NCI-H1092 treated with DMSO at 0.1 percent for 48 hours (cell line): ENCODE data around the gene DSTN.
A peak's percentile ranks its signal among the peaks of the same experiment; 100 is the strongest.

ENCODE experiments used
- DNase-seq: peaks from one replicate; lab custom pipeline; 2025; lab: John Stamatoyannopoulos, UW

DSTN gene

DNA sequence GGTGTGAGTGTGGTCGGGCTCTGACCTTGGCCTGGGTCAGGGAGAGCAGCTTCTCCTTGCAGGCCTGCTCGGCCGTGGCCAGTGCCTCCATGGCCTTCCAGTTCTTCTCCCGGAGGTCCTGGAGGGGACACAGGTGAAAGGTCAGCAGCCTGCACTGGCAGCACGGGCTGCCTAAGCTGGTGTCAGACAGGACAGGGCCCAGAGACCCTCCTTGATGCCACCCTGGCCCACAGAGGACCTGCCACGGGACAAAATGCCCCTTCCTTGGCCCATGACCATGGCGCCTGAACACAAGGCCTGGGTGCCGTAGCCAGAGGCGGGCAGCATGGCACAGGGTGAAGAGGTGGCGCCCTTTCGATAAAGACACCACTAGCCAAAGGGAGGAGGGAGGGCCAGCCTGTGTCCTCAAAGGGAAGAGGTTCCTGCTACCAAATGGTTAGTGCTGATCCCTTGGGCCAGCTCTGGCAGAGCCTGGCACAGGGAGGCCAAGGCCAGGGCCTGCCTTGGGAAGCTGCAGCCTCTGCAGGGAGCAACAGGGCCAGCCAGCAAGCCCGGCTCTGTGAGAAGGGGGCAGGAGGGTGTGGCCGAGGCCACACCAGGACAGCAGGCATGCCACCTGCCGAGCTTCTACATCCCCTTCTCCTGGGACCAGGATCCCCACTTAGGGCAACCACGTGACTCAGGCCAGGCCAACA, 54.8 kb downstream of the DSTN start:
- DNase-seq, result no peak

DNA sequence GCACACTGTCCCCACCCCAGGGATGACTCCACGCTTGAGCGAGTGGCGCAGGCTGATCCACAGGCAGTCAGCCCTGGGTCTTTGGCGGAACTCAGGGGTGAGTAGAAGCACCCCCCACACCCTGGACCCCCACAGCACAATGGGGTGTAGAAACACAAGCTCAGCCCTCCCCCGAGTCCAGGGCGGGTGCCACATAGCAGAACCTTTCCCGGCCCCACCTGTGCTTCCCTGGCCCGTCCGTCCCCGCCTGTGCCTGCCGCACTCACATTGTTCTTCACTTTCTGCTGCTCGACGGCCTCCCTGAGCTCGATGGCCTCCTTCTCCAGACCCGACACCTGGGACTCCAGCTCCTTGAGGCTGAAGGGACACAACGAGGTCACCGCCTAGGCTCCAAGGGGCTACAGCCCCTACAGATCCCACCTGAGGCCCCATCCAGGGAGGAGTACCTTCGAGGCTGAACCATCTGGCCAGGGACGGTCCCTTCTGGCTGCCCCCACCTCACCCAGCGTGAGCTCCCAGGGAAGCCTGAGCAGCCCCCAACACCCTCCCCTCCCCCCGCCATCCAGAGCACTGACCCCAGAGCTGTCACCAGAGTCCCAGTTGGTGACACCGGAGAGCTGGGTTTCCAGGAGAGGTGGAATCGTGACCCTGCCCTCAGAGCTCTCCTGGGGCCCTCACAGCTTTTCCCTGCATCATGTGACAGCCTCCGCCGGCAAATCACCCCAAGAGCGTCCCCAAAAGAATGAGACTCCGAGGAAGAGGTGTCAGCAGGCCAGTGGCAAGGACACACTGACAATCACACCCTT, 55.6 kb downstream of the DSTN start:
- no peak for DNase-seq

DNA sequence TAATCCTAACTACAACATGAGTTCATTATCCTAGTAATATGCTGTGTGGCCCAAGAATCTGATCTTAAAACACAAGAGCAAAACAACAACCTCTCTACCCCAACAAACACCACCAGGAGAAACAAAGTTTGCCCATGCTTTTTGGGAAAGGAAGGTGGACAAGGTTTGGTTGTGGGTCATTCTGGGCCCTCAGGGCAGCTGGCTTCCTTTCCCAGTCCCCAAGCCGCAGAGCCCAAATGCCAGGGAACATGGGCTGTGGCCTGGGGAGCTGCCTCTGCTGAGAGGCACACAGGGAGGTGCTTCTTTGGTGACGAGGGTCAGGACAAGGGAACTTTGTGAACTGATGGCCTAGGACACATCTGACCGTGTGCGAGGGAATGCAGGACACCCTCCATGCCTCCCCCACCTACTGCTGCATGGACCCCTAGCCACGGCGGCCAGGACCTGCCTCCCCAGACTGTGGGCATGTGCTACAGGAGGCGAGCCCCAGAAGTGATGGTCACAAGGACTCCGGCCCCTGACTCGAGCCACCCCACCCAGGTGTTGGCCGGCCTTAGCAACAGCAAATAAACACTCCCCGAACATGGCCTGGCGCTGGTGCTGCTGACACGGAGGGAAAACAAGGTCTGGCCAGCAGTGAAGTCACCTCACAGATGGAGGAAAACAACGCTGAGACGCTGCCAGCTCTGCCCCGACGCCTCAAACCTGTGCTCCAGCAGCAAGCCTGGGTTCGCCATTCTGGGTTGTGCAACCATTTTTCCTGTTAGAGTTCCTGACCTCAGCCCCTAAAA, 56.5 kb downstream of the DSTN start:
- no peak for DNase-seq

DNA sequence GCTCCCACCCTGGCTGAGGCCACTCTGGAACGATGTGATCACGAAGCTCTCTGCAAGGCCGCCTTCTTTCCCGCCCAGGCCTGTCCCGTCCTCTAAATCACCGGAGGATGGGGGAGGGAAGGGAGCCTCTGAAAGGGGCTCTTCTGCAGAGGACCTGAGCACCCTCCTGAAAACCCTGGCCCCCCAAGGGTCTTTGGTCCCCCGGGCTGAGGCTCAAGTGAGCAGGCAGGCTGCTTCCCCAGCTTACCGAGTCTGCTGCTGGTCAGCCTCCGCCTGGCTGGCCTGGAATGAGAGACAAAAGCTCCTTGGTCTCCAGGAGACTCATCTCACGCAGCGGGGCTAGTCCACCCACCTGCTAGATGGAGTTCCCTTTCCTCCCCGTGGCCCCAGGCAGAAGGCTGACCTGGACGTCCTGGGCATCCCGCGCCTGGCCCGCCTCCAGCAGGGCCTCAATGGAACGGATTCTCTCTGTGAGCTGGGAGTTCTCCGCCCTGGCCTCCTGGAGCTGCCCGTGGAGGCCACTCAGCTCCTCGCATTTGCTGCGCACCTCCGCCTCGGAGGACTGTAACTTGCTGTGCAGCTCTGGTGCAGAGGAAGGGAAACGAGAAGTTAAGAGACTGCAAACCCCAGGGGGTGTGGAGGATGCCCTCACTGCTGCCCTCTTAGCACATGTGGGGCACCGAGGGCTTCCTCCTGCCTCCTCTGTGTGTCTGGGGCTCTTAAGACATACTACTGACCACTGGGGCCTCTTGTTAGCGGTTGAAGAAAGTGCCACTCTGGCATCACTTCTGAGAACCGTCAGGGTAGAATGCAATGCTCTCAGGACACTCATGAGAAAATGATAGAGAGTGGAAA, 57.5 kb downstream of the DSTN start:
- no peak for DNase-seq

DNA sequence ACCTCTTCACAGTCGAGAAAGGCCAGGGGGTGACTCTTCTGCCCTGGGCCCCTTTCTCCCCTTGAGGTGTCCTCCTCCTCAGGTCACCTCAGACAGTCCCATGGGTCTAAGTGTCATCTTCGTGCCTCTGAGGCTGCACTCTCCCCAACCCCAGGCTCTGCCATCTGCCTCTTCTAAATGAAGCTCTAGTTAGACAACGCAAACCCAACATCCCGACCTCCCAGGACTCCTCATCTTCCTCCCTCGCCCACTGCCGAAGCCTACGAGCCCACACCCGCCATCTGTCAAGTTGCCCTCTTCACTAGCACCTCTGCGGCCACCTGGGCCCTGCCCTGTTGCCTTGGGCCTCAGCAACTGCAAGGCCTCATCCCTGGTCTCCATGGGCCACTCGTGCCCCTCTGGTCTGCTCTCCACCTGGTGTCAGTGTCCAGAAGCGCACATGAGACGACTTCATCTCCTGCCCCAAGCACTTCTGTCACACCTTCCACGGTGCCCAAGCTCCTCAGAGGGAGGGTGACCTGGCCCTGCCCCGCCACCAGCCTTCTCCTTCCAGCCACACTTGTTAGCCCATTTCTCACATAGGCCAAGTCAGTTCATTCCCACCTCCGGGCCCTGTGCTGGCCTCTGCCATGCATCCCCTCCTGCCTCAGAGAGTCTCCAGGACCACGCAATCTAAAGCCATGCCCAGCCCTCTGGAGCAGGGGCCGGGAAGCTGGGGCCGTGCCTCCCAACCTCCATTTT, 58.4 kb downstream of the DSTN start:
- DNase-seq, result no peak

DNA sequence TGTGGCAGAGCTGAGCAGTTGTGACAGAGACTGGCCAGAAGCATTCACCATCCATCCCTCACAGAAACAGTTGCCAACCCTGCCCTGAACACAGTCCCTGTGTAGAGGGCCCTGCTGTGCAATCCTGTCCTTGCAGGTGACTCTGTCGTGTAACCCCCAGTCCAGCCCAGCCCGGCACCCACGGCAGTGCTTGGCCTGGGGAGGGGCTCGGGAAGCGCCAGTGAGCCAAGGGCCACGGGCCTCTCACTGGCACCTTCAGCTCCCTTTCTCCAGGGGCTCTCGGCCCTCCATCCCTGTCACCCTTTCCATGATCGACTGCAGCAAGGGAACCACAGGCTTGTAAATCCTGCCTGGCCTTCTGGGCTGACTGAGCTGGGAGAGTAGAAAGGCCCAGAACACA, 59.1 kb downstream of the DSTN start:
- DNase-seq, result no peak

DNA sequence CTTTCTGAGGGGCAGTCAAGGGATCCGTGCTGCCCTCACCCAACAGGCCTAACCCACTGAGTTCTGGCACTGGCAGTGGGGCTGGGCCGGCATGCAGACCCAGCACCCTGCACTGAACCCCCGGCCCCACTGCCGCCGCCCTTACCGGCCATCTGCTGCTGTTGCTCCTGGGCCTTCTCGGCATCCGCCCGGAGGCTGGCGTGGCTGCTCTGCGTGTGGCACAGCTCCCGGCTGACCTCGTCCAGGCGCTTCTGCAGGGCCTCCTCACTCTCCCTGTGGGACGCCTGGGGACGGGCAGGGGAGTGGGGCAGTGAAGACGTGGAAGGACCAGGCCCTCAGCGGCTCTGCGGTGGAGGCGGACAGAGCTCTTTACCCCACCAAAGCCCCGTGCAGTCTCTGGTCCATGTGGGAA, 59.8 kb downstream of the DSTN start:
- no peak for DNase-seq

DNA sequence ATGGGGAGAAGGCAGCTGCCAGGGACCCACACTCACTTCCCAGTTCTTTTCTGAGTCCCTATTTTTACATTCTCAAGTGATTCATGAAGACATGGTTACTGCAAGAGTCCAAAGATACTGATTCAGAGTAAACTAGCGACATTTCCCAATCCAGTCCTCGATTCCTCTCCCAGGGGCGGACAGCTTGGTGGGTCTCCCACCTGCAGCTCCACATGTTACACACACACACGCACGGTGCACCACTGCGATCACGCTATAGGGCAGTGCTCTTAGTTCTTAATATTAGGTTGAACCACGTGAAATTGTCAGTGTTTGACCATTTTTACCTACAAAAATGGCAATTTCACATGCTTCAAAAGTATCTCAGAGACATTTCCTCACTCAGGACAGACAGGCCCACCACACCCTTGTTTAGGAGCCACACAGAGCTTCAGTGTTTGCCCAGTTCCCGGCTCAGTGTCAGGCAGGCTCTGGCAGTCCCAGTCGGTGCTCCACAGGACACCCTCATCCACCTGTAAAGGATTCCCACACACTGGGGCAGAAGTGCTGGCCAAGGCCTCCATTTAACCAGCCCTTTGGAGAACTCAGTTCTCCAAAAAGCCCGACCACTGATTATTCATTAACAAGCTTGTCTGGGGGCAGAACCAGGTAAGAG, 60.4 kb downstream of the DSTN start:
- no peak for DNase-seq

DNA sequence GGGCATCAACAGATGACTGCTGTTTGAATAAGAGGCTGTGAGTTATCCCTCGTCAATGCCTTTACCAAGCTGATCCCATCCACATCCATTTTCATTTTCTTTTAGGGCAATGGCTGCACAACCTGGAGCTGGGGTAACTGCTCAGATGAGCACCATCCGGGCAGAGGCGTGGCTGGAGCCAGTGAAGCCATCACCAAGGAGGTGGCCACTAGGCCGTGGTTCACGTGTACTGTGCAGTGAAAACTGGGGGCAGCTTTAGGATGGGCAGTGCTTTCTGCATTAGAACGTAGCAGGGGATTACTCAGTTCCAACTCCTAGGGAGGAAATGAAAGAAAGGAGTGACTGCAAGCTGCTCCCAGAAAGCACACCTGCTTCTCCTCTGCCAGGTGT, 60.9 kb downstream of the DSTN start:
- no peak for DNase-seq

DNA sequence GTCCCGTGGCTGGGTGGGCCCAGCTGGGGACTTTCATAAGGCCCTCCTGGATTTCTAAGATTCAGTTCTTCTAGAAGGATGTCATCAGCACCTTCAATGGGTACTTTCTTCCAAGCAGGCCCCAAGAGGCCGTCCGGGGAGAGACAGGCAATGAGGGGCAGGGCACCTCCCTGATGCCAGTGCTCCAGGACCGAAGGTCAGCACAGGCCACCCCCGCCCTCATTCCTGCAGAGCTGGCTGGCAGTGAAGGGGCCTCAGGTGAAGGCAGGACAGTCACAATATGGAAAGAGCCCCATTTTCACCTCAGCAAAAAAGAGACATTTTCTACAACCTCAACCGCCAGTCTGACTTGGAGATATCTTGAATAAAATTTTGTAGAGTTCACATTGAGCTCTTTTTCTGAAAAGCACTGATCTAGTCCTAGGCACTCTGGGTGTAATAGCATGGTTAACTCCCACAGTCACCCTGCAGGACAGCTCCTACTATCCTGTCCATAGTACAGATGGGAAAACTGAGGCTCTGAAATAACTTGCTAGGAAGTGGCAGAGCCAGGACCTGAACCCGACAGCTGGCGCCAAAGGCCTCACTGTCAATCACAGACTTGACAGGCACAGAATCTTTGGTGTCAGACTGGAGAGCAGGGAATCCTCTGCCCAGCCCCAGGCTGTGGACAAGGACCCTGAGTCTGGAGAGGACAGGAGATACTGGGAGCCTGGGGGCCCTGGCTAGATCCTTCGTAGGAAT, 61.9 kb downstream of the DSTN start:
- no peak for DNase-seq

DNA sequence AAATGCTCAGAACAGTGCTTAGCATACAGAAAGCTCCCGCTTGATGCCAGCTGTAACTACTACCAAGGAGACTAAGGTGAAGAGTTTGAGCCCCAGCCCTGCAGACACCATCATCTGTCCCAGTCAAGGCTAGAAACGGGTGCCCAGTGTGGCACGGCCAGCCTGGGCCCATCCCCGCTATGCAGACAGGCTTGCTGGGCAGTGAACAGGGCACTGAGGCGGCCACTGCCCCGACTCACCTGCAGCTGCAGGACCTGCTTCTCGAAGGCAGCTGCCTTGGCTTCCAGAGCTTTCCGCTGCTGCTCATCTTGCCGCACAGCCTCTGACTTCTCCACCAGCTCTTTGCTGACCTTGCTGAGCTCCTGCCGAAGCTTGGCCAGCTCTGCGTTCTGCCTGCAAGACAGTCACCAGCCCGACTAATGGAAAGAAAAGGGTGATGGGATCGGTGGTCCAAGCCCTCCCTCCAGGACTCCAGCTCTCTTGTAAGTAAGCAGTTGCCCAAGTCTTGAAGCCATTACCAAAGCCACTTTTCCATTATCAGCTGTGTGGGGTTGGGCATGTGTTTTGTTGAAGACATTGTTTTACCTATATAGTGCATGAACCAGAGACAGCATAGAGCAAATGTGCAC, 63.5 kb downstream of the DSTN start:
- no peak for DNase-seq

DNA sequence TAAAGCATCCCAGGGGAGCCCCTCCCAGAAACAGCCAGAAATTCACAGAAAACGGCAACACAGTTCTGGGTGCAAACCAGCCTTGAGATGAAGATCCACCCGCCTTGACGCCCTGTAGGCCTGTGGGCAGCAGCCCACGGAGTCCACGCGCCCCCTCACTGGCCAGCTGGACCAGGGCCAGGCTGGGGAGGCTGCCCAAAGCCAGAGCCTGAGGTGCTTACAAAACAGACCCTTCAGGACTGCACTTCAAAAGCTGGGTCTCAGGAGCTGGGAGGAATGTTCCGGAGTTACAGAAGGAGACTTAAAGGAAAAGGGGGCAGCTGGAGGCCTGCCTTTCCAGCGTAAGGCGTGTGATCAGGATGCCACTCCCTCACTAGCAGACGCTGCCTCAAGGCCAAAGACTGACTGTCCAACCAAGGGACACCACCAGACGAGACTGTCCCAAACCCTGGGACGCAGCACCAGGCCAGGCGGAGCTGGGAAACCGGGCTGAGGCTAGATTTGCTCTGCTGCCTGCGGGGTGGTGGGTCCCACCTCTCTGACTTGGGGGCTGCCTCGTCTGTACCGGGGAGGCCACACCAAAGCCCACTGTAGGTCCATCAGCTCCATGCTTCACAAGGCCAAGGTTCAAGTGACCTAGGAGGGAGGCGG, 64.1 kb downstream of the DSTN start:
- no peak for DNase-seq

DNA sequence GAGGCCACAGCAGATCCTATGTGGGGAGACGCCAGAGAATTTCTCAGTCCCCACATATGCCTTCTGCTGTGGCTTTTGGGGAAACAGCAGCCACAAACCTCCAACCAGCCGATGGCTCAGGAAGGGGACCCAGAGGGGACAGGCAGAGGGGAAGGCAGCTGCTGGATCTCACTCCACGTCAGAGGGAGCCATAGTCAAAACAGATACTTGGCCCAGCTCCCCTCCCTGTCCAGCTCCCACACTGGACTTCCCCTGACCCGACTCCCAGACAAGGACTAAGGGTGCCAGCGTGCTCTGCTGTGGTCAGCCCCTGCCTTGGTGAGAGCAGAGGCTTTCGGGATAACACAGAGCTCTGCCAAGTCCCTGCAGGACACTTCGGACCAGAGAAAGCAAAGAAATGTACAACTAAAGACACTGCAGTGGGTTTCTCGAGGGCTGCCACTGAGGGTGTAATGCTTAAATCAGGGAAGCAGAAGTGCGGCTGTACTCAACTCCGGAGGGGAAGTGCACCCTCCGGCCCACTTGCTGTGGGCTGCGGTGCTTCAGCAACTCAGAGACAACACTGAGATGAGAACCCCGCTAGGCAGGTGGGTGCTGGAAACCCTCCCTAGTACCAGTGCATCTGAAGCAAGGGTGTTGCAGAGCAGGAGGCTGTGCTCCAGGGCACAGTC, 64.9 kb downstream of the DSTN start:
- no peak for DNase-seq

DNA sequence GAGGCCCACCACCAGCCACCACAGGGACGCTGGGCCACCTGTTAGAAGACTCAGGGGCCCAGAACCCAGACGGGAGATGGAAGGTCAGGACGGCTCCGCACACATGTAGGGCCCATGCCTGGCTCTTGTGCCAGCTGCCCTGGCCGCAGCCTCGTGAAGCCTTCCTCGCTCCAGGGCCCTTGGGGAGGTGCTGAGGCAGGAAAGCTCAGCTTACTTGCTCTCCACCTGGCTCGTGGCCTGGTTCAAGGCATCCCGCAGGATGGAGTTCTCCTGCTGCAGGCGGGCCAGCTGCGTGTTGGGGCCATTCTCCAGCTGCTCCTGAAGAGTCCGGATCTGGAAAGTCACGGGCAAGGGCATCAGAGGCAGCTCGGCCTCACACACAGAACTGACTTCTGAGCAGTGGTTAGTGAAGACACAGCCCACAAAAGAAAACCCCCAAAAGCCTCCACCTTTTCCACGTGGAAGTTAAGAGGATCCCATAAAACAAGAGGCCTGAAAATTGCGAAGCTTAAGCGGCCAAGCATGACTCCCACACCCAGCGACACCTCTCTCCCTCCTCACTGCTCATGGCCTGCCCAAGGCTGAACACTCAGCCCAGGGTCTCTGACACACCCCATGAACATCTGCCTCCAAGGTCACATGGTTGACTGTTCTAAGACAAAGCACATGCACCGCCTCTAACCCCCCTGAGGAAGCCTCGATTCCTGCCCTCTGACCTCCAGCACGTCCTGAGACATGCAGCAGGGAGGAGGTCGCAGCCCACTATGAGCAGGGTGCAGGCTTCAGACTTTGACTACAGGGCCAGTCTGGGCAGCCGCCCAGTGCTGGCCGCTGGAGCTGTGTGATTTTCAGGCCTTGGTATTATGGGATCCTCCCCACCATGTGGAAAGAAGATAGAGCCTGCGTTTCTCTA, 65.7 kb downstream of the DSTN start:
- DNase-seq, result no peak

DNA sequence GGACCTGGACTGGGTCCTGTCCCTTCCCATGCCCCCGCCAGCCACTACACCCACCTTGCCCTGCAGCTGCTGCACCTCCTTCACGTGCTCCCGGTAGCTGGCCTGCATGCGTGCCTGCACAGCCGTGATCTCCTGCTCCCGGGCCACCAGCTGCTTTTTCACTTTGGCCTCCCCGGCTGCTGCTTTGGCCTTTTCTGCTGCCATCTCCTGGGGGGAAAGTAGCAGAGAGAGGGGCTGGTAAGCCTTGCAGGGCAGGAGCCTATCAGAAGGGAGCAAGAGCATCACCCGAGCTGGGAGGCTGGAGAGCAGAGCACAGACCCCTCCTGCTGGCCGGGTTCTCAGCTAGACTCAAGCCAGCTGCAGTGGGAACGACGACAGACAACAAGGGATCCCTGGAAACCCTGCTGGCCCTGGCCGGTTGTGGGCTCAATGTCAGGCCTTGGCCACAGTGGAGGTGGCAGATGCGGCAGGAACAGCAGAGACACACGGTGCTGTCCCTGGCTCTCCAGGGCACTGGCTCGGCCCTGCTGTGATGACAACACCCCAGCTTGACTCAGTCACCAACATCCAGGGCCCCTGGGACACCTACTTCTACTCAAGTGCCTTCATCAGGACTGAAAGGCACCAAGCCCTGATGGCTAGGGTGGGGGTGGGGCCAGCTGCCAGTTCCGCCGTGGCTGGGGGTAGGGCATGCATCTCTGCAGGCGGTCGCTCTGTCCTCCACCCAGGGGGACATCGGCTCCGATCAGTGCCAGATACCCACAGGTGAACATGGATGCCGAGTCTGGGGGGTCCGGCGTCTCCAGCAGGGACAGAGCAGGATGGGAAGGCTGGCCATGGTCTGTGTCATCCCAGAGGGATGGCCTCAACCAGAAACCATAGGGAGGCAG, 66.9 kb downstream of the DSTN start:
- DNase-seq, result peak; percentile 81

DNA sequence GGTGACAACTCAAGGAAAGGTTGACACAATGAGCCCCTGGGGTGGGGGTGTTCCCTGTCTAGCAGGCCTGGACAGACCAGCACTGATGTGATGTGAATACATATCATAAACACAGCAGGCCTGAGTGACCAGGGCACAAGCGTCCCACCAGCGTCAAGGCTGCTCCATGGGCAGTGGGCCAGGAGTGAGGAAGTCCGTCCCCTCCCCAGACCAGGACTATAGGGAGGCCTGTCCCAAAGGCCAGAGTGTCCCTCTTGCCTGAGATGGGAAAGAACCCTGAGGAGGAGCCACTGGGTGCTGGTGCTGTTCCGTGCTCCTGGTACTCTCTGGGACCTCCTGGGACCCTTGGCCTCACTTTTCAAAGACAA, 67.5 kb downstream of the DSTN start:
- DNase-seq, result no peak
